ENCODE results near the gene NFIL3.

The NFIL3 gene

DNA sequence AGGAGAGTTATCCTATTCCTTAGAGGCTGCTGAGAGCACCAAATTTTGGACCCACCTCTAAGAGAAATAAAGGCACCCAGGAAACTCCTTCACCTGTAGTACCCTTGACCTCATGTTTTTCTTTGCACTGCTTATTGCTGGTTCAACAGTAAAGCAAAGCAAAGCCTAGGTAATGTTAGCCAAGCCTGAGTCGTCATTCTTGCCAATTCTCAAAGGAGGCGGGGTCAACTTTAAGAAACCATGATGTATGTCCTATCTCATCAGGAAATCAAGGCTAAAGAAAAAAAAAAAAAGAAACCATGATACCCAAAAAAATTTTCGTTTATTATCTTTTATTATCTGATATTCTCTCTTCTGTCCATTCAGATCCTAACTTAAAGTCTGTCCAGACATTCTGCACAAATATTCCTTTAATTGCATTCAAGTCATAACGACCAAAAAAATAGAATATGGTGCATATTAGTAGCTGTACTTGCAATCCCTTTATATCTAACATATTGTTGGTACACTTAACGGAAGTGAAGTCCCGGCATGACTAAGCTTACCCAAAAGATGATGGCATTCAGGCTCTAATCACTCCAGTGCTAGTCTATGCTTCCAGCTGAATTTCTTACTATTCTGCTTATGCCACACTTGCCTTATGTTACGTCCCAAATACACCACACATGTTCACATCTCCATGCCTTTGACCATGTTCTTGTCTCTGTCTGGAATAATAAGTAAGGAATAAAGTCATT lies 63.7 kb downstream of the NFIL3 start:
- DNase-seq (ENCODE audit: low spot score), result no peak

- DNase-seq (ENCODE audit: low spot score), result no peak
Measured at GRCh38 chr9:91359083-91359482, 64.5 kb downstream of the NFIL3 start.
